HG02970 (cell line): ENCODE measurements around the gene EYA3.
"Not testable (repeated sequence)": the region's sequence is repeated elsewhere in the genome, so short reads cannot be mapped to it uniquely, and the experiment has no call there.

ENCODE experiments used
- ATAC-seq: cut with Tn5 transposase; IDR thresholded peaks from one replicate; pipeline ENCODE4 v1.9.1; 2021; ENCODE audit warnings: mild to moderate bottlenecking, moderate library complexity, moderate number of reproducible peaks; ENCODE audit not compliant: unreplicated experiment, low FRiP score

The EYA3 gene

GRCh38 chr1:28035420-28035819 is 53.0 kb downstream of the EYA3 start:
- no peak for ATAC-seq

- ATAC-seq, result no peak
Measured at GRCh38 chr1:28032281-28032680, 56.1 kb downstream of the EYA3 start.

- no peak for ATAC-seq
Measured at GRCh38 chr1:28031173-28031572, 57.2 kb downstream of the EYA3 start.

GRCh38 chr1:28028873-28029654 is 59.3 kb downstream of the EYA3 start:
- no peak for ATAC-seq

- no peak for ATAC-seq
Measured at GRCh38 chr1:28027660-28028059, 60.8 kb downstream of the EYA3 start.

GRCh38 chr1:28027238-28027637 is 61.2 kb downstream of the EYA3 start:
- no peak for ATAC-seq

GRCh38 chr1:28026329-28026728 is 62.1 kb downstream of the EYA3 start:
- no peak for ATAC-seq

GRCh38 chr1:28021064-28021463 is 67.3 kb downstream of the EYA3 start:
- ATAC-seq, result no peak

GRCh38 chr1:28010969-28011368 is 77.4 kb downstream of the EYA3 start:
- no peak for ATAC-seq

GRCh38 chr1:28003117-28003516 is 85.3 kb downstream of the EYA3 start:
- not testable (repeated sequence) for ATAC-seq

- ATAC-seq, result no peak
Measured at GRCh38 chr1:28002600-28002999, 85.8 kb downstream of the EYA3 start.

GRCh38 chr1:27999055-27999454 is 89.4 kb downstream of the EYA3 start:
- no peak for ATAC-seq

- not testable (repeated sequence) for ATAC-seq
Measured at GRCh38 chr1:27994526-27994925, 93.9 kb downstream of the EYA3 start.

- ATAC-seq, result no peak
Measured at GRCh38 chr1:27994060-27994459, 94.3 kb downstream of the EYA3 start.

- no peak for ATAC-seq
Measured at GRCh38 chr1:27993241-27993640, 95.2 kb downstream of the EYA3 start.

- ATAC-seq, result no peak
Measured at GRCh38 chr1:27992276-27992675, 96.1 kb downstream of the EYA3 start.

GRCh38 chr1:27990920-27991537 is 97.4 kb downstream of the EYA3 start:
- no peak for ATAC-seq

- ATAC-seq, result no peak
Measured at GRCh38 chr1:27981145-27981544, 107.3 kb downstream of the EYA3 start.

- ATAC-seq, result no peak
Measured at GRCh38 chr1:27980216-27980845, 108.1 kb downstream of the EYA3 start.

GRCh38 chr1:27979859-27980201 is 108.6 kb downstream of the EYA3 start:
- no peak for ATAC-seq

- no peak for ATAC-seq
Measured at GRCh38 chr1:27979151-27979858, 109.1 kb downstream of the EYA3 start.
